DND-41 (cell line): ENCODE data around the gene ATP6V0E1.

Source experiments
- EZH2 ChIP-seq: IDR thresholded peaks from 3 replicates; pipeline ENCODE4 v1.6.1; 2012; ENCODE audit warnings: borderline replicate concordance, low read depth, mild to moderate bottlenecking, moderate library complexity, low read length, inconsistent platforms; ENCODE audit not compliant: severe bottlenecking
- TF ChIP-seq, protein P1 (sequence below): IDR thresholded peaks from 2 replicates; pipeline ENCODE4 v1.5.1; 2012; ENCODE audit warnings: borderline replicate concordance, low read length, moderate library complexity, mild to moderate bottlenecking; ENCODE audit not compliant: poor library complexity, severe bottlenecking; ENCODE audit errors: extremely low read depth

GRCh38 chr5:172983542-172984243 is at the start of gene ATP6V0E1:
- TF ChIP-seq, protein P1, sequence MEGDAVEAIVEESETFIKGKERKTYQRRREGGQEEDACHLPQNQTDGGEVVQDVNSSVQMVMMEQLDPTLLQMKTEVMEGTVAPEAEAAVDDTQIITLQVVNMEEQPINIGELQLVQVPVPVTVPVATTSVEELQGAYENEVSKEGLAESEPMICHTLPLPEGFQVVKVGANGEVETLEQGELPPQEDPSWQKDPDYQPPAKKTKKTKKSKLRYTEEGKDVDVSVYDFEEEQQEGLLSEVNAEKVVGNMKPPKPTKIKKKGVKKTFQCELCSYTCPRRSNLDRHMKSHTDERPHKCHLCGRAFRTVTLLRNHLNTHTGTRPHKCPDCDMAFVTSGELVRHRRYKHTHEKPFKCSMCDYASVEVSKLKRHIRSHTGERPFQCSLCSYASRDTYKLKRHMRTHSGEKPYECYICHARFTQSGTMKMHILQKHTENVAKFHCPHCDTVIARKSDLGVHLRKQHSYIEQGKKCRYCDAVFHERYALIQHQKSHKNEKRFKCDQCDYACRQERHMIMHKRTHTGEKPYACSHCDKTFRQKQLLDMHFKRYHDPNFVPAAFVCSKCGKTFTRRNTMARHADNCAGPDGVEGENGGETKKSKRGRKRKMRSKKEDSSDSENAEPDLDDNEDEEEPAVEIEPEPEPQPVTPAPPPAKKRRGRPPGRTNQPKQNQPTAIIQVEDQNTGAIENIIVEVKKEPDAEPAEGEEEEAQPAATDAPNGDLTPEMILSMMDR: no peak
- no peak for TF ChIP-seq EZH2
